SK-N-SH (cell line): Measurements from ENCODE around the gene ADAMTS14.

Experiments
- EP300 ChIP-seq, 2 experiments: IDR thresholded peaks; 2 replicates each; pipeline versions ENCODE4 v1.4.0 to v1.6.1; 2012; ENCODE audit warnings: borderline replicate concordance in 1 of 2, low read depth in 1 of 2, low read length in 1 of 2
- EZH2phosphoT487 ChIP-seq: fragments of 200-600 bp; sonication (generic); IDR thresholded peaks from 2 replicates; pipeline ENCODE4 v1.6.1; 2017; ENCODE audit warnings: low read depth, mixed run types, mild to moderate bottlenecking, antibody characterized with exemption, moderate library complexity, borderline replicate concordance
- FOSL2 ChIP-seq: IDR thresholded peaks from 2 replicates; pipeline ENCODE4 v1.4.0; 2012; ENCODE audit warnings: low read depth, mild to moderate bottlenecking, moderate library complexity, borderline replicate concordance
- GABPA ChIP-seq: IDR thresholded peaks from 2 replicates; pipeline ENCODE4 v1.4.0; 2012; ENCODE audit warnings: low read depth, mild to moderate bottlenecking
- JUND ChIP-seq: IDR thresholded peaks from 2 replicates; pipeline ENCODE4 v1.4.0; 2012
- MXI1 ChIP-seq: IDR thresholded peaks from 2 replicates; pipeline ENCODE4 v1.6.1; 2012; ENCODE audit warnings: mild to moderate bottlenecking, low read depth, low read length, improper control_type of control experiment
- POLR2AphosphoS5 ChIP-seq: IDR thresholded peaks from 2 replicates; pipeline ENCODE4 v1.6.1; 2012; ENCODE audit warnings: low read depth, low read length
- RAD21 ChIP-seq: IDR thresholded peaks from 2 replicates; pipeline ENCODE4 v1.6.1; 2012; ENCODE audit warnings: mild to moderate bottlenecking, low read length
- SIN3A ChIP-seq: IDR thresholded peaks from 2 replicates; pipeline ENCODE4 v1.6.1; 2012; ENCODE audit warnings: low read depth, mild to moderate bottlenecking, low read length, moderate library complexity, borderline replicate concordance
- TF ChIP-seq, protein P1 (sequence below): fragments of 200-600 bp; sonication (generic); IDR thresholded peaks from 2 replicates; pipeline ENCODE4 v1.6.1; 2017; ENCODE audit warnings: antibody characterized with exemption, mild to moderate bottlenecking, moderate library complexity
- TF ChIP-seq, protein P2 (sequence below): IDR thresholded peaks from 2 replicates; pipeline ENCODE4 v1.4.0; 2012; ENCODE audit warnings: low read depth, borderline replicate concordance
- TF ChIP-seq, protein P3 (sequence below): IDR thresholded peaks from 2 replicates; pipeline ENCODE4 v1.6.1; 2012; ENCODE audit warnings: mild to moderate bottlenecking, low read depth, low read length, moderate library complexity
- TF ChIP-seq, protein P4 (sequence below): fragments of 150-350 bp; IDR thresholded peaks from 2 replicates; pipeline ENCODE4 v1.6.1; 2016; ENCODE audit warnings: mild to moderate bottlenecking, low read depth, low read length
- TF ChIP-seq, protein P5 (sequence below): IDR thresholded peaks from 2 replicates; pipeline ENCODE4 v1.4.0; 2012; ENCODE audit warnings: low read depth

DNA sequence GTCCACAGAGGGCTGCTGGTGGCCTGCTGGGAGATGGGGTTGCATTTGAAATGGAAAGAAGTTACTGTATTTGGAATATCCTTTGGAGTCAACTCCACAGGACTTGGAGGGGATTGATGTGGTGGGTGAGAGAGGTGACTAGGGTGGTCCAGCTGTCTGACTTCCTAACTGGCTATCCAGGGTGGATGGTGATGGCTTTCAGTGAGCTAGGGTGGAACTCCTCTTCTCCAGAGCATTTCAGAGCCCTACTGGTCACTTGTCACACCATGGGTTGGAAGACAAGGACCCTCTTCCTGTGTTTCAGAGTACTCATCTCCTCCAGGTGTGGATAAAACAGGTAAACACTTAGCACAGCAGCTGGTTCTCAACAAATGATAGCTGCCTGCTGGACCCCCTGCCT is 3.3 kb upstream of the ADAMTS14 start:
- TF ChIP-seq, protein P1, sequence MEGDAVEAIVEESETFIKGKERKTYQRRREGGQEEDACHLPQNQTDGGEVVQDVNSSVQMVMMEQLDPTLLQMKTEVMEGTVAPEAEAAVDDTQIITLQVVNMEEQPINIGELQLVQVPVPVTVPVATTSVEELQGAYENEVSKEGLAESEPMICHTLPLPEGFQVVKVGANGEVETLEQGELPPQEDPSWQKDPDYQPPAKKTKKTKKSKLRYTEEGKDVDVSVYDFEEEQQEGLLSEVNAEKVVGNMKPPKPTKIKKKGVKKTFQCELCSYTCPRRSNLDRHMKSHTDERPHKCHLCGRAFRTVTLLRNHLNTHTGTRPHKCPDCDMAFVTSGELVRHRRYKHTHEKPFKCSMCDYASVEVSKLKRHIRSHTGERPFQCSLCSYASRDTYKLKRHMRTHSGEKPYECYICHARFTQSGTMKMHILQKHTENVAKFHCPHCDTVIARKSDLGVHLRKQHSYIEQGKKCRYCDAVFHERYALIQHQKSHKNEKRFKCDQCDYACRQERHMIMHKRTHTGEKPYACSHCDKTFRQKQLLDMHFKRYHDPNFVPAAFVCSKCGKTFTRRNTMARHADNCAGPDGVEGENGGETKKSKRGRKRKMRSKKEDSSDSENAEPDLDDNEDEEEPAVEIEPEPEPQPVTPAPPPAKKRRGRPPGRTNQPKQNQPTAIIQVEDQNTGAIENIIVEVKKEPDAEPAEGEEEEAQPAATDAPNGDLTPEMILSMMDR = no peak
- TF ChIP-seq SIN3A (no peak), FOSL2 (no peak), JUND (no peak), EP300 (IDR thresholded peaks at IDR 0.05; ENCODE audit: borderline replicate concordance in 1 of 2, low read depth in 1 of 2, low read length in 1 of 2) (no peak), POLR2AphosphoS5 (no peak), EZH2phosphoT487 (no peak), GABPA (no peak), MXI1 (no peak), RAD21 (no peak)
- TF ChIP-seq, protein P2, sequence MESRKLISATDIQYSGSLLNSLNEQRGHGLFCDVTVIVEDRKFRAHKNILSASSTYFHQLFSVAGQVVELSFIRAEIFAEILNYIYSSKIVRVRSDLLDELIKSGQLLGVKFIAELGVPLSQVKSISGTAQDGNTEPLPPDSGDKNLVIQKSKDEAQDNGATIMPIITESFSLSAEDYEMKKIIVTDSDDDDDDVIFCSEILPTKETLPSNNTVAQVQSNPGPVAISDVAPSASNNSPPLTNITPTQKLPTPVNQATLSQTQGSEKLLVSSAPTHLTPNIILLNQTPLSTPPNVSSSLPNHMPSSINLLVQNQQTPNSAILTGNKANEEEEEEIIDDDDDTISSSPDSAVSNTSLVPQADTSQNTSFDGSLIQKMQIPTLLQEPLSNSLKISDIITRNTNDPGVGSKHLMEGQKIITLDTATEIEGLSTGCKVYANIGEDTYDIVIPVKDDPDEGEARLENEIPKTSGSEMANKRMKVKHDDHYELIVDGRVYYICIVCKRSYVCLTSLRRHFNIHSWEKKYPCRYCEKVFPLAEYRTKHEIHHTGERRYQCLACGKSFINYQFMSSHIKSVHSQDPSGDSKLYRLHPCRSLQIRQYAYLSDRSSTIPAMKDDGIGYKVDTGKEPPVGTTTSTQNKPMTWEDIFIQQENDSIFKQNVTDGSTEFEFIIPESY = no peak
- TF ChIP-seq, protein P3, sequence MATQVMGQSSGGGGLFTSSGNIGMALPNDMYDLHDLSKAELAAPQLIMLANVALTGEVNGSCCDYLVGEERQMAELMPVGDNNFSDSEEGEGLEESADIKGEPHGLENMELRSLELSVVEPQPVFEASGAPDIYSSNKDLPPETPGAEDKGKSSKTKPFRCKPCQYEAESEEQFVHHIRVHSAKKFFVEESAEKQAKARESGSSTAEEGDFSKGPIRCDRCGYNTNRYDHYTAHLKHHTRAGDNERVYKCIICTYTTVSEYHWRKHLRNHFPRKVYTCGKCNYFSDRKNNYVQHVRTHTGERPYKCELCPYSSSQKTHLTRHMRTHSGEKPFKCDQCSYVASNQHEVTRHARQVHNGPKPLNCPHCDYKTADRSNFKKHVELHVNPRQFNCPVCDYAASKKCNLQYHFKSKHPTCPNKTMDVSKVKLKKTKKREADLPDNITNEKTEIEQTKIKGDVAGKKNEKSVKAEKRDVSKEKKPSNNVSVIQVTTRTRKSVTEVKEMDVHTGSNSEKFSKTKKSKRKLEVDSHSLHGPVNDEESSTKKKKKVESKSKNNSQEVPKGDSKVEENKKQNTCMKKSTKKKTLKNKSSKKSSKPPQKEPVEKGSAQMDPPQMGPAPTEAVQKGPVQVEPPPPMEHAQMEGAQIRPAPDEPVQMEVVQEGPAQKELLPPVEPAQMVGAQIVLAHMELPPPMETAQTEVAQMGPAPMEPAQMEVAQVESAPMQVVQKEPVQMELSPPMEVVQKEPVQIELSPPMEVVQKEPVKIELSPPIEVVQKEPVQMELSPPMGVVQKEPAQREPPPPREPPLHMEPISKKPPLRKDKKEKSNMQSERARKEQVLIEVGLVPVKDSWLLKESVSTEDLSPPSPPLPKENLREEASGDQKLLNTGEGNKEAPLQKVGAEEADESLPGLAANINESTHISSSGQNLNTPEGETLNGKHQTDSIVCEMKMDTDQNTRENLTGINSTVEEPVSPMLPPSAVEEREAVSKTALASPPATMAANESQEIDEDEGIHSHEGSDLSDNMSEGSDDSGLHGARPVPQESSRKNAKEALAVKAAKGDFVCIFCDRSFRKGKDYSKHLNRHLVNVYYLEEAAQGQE = no peak
- TF ChIP-seq, protein P4, sequence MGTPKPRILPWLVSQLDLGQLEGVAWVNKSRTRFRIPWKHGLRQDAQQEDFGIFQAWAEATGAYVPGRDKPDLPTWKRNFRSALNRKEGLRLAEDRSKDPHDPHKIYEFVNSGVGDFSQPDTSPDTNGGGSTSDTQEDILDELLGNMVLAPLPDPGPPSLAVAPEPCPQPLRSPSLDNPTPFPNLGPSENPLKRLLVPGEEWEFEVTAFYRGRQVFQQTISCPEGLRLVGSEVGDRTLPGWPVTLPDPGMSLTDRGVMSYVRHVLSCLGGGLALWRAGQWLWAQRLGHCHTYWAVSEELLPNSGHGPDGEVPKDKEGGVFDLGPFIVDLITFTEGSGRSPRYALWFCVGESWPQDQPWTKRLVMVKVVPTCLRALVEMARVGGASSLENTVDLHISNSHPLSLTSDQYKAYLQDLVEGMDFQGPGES = no peak
- TF ChIP-seq, protein P5, sequence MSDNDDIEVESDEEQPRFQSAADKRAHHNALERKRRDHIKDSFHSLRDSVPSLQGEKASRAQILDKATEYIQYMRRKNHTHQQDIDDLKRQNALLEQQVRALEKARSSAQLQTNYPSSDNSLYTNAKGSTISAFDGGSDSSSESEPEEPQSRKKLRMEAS = no peak
